ENCODE results near the gene PDPK1. TPM values are rescaled to one million over a fixed set of nuclear protein-coding genes. Genes with fewer than 3 reads are reported as not detected.

Gene PDPK1
- total RNA-seq, 2 experiments from 2014 or later, result 14.4 to 40.6 TPM

DNA sequence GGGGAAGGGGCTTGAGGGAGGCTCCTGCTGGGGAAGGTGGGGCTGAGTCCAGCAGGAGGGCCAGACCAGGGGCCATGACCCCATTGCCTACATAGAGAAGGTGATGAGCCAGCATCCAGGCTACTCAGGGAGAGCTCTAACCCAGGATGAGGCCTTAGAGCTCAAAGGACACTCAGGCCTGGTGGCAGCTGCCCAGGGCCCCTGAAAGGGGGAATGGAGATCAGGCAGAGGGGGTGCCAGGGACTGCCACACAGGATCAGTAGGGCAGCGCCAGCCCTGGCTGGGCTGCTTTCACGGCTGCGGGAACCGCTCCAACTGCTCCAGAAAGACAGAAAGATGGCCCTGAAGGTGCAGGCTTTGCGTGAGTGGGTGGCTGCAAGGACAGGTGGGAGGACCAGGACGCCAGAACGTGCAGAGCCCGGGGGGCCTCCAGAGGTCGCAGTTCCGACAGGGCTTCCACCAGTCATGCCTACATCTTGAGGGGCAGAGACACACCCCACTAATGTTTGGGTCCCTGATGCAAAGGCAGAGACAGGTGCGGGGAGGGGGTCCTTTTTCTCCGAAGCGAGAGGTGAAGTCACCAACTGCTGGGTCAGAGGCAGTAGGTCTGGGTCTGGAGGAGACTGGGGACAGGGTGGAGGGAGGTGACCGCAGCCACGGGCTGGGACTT lies 25.0 kb upstream of the PDPK1 start:
- H3K79me2 ChIP-seq (ENCODE audit: insufficient read depth, low read depth, low read length), result peaks cover 40% of the 10 kb centered on the region
- TF ChIP-seq, protein P1, sequence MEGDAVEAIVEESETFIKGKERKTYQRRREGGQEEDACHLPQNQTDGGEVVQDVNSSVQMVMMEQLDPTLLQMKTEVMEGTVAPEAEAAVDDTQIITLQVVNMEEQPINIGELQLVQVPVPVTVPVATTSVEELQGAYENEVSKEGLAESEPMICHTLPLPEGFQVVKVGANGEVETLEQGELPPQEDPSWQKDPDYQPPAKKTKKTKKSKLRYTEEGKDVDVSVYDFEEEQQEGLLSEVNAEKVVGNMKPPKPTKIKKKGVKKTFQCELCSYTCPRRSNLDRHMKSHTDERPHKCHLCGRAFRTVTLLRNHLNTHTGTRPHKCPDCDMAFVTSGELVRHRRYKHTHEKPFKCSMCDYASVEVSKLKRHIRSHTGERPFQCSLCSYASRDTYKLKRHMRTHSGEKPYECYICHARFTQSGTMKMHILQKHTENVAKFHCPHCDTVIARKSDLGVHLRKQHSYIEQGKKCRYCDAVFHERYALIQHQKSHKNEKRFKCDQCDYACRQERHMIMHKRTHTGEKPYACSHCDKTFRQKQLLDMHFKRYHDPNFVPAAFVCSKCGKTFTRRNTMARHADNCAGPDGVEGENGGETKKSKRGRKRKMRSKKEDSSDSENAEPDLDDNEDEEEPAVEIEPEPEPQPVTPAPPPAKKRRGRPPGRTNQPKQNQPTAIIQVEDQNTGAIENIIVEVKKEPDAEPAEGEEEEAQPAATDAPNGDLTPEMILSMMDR (conservative IDR thresholded peaks at IDR 0.05; ENCODE audit: low read length), result peak; percentile 70
- TF ChIP-seq EZH2phosphoT487 (IDR thresholded peaks at IDR 0.05; ENCODE audit: borderline replicate concordance, low read depth, low read length), result no peak
- peak overlapping the region; percentile 99 for H3K4me3 ChIP-seq (ENCODE audit: low read depth, low read length, poor library complexity, severe bottlenecking)
- peak overlapping the region; percentile 92 for H3K4me2 ChIP-seq (ENCODE audit: low read length)
- peak overlapping the region; percentile 40; the same call in 1 of the 2 replicates for H2AFZ ChIP-seq (ENCODE audit: low read length)
- H3K4me1 ChIP-seq (ENCODE audit: insufficient read depth, low read length, poor library complexity, severe bottlenecking), result peaks cover 52% of the 10 kb centered on the region
- peak overlapping the region; percentile 80 for H3K27ac ChIP-seq (ENCODE audit: low read depth, low read length, poor library complexity, severe bottlenecking)
- H4K20me1 ChIP-seq (ENCODE audit: insufficient read depth, low read length), result peaks cover 9% of the 10 kb centered on the region
- peak; percentile 65 for DNase-seq (ENCODE audit: low spot score)
- POLR2A ChIA-PET, result interaction anchor here (0.7 kb wide), 1 partner anchor 20 kb away, joined by 4 read pairs; no protein-coding TSS in a partner anchor
- peaks cover 6% of the 10 kb centered on the region; the same call in 1 of the 2 replicates for H3K36me3 ChIP-seq (ENCODE audit: insufficient read depth, low read length)
- CTCF ChIA-PET (ENCODE audit: unreplicated experiment), result no interaction called here
- intact Hi-C loops (cut with micrococcal nuclease; ENCODE audit: unreplicated experiment), result loop anchor here (2.0 to 5.0 kb wide), 2 partner anchors 20 to 171 kb away; partner anchors contain the start of gene ABCA3
- H3K9me2 ChIP-seq (ENCODE audit: insufficient read depth, low read length), result no peaks in the 10 kb centered on the region
- BruUV-seq (replicated peaks), result no TSS peak
- no peaks in the 10 kb centered on the region for H3K9me3 ChIP-seq (ENCODE audit: low read length)

DNA sequence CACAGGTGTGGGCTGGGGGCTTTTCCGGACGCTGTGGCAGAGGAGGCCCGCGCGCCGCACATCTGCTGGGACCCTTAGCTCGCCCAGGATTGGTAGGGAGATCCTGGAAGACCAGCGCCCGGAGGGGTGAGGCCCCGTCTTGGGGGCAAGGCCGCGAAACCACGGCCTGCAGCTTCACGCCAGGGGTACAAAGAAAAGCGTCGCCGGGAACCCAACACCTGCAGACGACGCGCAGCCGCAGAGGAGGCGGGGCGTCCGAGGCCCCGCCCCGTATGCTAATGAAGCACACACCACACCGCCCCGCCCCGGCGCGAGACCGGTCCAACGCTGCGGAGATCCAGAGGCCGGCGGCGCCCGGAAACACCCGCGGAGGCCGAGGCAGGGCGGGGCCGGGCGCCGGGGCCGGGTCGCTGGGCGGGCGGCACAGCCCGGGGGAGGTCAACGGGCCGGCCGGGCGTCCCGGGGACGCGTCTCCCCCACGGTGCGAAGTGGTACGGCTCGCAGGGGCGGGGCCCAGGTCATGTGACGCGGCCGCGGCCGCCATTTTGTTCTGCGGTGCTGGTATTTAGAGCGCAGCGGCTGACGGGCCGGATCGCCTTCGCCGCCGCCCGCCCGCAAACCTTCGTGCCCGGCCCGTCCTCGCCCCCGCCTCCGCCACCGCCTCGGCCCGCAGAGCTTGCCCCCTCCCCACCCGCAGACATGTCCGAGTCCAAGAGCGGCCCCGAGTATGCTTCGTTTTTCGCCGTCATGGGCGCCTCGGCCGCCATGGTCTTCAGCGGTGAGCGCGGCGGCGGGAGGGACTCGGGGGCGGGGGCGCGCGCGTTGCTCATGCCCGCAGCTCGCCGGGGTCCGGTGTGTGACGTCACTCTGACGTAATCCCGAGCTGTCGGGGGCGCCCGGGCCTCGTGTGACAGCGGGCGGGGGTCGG lies 24.2 kb upstream of the PDPK1 start, which contains the start of gene ATP6V0C:
TSS of gene ATP6V0C (plus strand) at position 548 of the 928 bp plus-strand sequence. CDS start at position 700, 152 bp downstream.
- TF ChIP-seq EZH2phosphoT487 (IDR thresholded peaks at IDR 0.05; ENCODE audit: borderline replicate concordance, low read depth, low read length), result no peak
- TF ChIP-seq, protein P1 (conservative IDR thresholded peaks at IDR 0.05; ENCODE audit: low read length), result no peak
- peaks cover 47% of the 10 kb centered on the region for H3K4me1 ChIP-seq (ENCODE audit: insufficient read depth, low read length, poor library complexity, severe bottlenecking)
- intact Hi-C loops (cut with micrococcal nuclease; ENCODE audit: unreplicated experiment), result loop anchor here (2.0 to 5.0 kb wide), 2 partner anchors 19 to 171 kb away; partner anchors contain the start of gene ABCA3
- DNase-seq (ENCODE audit: low spot score), result peak; percentile 95
- BruUV-seq (replicated peaks), result no TSS peak
- peaks cover 46% of the 10 kb centered on the region for H3K79me2 ChIP-seq (ENCODE audit: insufficient read depth, low read depth, low read length)
- ChIA-PET POLR2A (interaction anchor here (0.6 to 0.7 kb wide), 2 partner anchors 19 to 705 kb away, joined by 3 to 4 read pairs; no protein-coding TSS in a partner anchor), CTCF (ENCODE audit: unreplicated experiment) (no interaction called here)
- H3K36me3 ChIP-seq (ENCODE audit: insufficient read depth, low read length), result peaks cover 6% of the 10 kb centered on the region; the same call in 1 of the 2 replicates
- peak within 1 kb of the TSS; percentile 99 for H3K4me3 ChIP-seq (ENCODE audit: low read depth, low read length, poor library complexity, severe bottlenecking)
- H3K9me2 ChIP-seq (ENCODE audit: insufficient read depth, low read length), result no peaks in the 10 kb centered on the region
- H2AFZ ChIP-seq (ENCODE audit: low read length), result peak within 1 kb of the TSS; percentile 40; the same call in 1 of the 2 replicates
- no peaks in the 10 kb centered on the region for H3K9me3 ChIP-seq (ENCODE audit: low read length)
- peak within 1 kb of the TSS; percentile 92 for H3K4me2 ChIP-seq (ENCODE audit: low read length)
- peaks cover 9% of the 10 kb centered on the region for H4K20me1 ChIP-seq (ENCODE audit: insufficient read depth, low read length)
- peak within 1 kb of the TSS; percentile 80 for H3K27ac ChIP-seq (ENCODE audit: low read depth, low read length, poor library complexity, severe bottlenecking)

All from OCI-LY7 (cell line).